Testis (tissue), 3 donors: ENCODE results near the gene SMIM26. TPM values are rescaled to one million over a fixed set of nuclear protein-coding genes. Genes with fewer than 3 reads are reported as not detected.

Source experiments
- DNase-seq: peaks from one replicate; pipeline ENCODE4 v3.0.0-alpha.2; 2019
- H3K27ac ChIP-seq, 2 donors: fragments of 200-600 bp; sonication (generic); one replicate each; pipeline ENCODE4 v1.5.1; 2019
- H3K27me3 ChIP-seq: fragments of 200-600 bp; sonication (generic); one replicate; pipeline ENCODE4 v1.5.1; 2019
- H3K36me3 ChIP-seq: fragments of 200-600 bp; sonication (generic); one replicate; pipeline ENCODE4 v1.5.1; 2017; ENCODE audit warnings: low read depth; ENCODE audit errors: missing control alignments
- H3K4me1 ChIP-seq: fragments of 200-600 bp; sonication (generic); one replicate; pipeline ENCODE4 v1.5.1; 2019
- H3K4me3 ChIP-seq, 2 donors: fragments of 200-600 bp; sonication (generic); one replicate each; pipeline ENCODE4 v1.5.1; 2017 to 2019
- H3K9me3 ChIP-seq: fragments of 200-600 bp; sonication (generic); one replicate; pipeline ENCODE4 v1.5.1; 2017
- CTCF ChIP-seq, 3 experiments: fragments of 450-650 bp in 2 of 3; fragments of 200-600 bp in 1 of 3; sonication (generic) in 1 of 3; IDR thresholded peaks; one replicate each; pipeline ENCODE4 v1.5.1; 2016 to 2019; ENCODE audit warnings: antibody characterized with exemption in 3 of 3, mild to moderate bottlenecking in 2 of 3, moderate library complexity in 1 of 3
- POLR2A ChIP-seq: fragments of 450-650 bp; IDR thresholded peaks from one replicate; pipeline ENCODE4 v1.6.1; 2017; ENCODE audit warnings: antibody characterized with exemption, mild to moderate bottlenecking, moderate library complexity
- WGBS, 2 donors: methylation state at CpG; one replicate each; pipeline ENCODE4 v1.1.5; 2018; 5-methylcytosine and 5-hydroxymethylcytosine counted together
- intact Hi-C: fragments of 100-400 bp; cut with DNase I; formaldehyde crosslinking; loops from one replicate; pipeline ENCODE4 v1.15.1; 2023; ENCODE audit warnings: low total_unique reads
- polyA plus RNA-seq: library from polyadenylated mRNA; stranded (reverse); fragments of 350-450 nt; fragmentation: Illumina TruSeq; extraction: RNeasy Lipid Tissue Mini Kit (QIAGEN cat#74804); gene quantifications from one replicate; pipeline ENCODE4 v1.2.3, GENCODE V29; 2014; ENCODE audit warnings: low read depth, low replicate concordance; ENCODE audit not compliant: insufficient read depth
- total RNA-seq, 2 donors: library from RNA; depleted of rRNA; stranded (reverse); fragments of >200 nt; gene quantifications; one replicate each; pipeline ENCODE4 v1.2.3, GENCODE V29; 2016

The SMIM26 gene
- total and polyA plus RNA-seq, 3 donors from 2014 or later: 69.6 to 98.0 (median 87.4) TPM

- Histone ChIP-seq H3K36me3 (no peaks in the 10 kb centered on the region), H3K4me1 (peaks cover 7% of the 10 kb centered on the region), H3K27me3 (no peaks in the 10 kb centered on the region), H3K9me3 (no peaks in the 10 kb centered on the region), H3K4me3 (no peak overlapping the region), H3K27ac (no peak overlapping the region)
- intact Hi-C loops: no loop called here
- TF ChIP-seq CTCF (IDR thresholded peaks at IDR 0.05): no peak
- no peak for TF ChIP-seq POLR2A
- no peak for DNase-seq
- 94 to 97% methylated on average over 2 of the region's 2 CpGs for WGBS, 2 donors
Measured at GRCh38 chr20:18571578-18571977, 4.3 kb downstream of the SMIM26 start.

- no peaks in the 10 kb centered on the region for H3K4me1 ChIP-seq
- H3K4me3 ChIP-seq: no peak overlapping the region
- WGBS, 2 donors: 78 to 88% methylated on average over 6 of the region's 6 CpGs
- no peak overlapping the region for H3K27ac ChIP-seq
- no peak for DNase-seq
- H3K27me3 ChIP-seq: no peaks in the 10 kb centered on the region
- no peak for TF ChIP-seq POLR2A
- intact Hi-C loops: no loop called here
- no peaks in the 10 kb centered on the region for H3K36me3 ChIP-seq
- H3K9me3 ChIP-seq: no peaks in the 10 kb centered on the region
Measured at GRCh38 chr20:18577942-18578341, 10.7 kb downstream of the SMIM26 start.

GRCh38 chr20:18578581-18578980 lies 11.3 kb downstream of the SMIM26 start:
- DNase-seq: no peak
- Histone ChIP-seq H3K4me3 (no peak overlapping the region), H3K27me3 (no peaks in the 10 kb centered on the region), H3K36me3 (no peaks in the 10 kb centered on the region), H3K27ac (no peak overlapping the region), H3K4me1 (no peaks in the 10 kb centered on the region), H3K9me3 (no peaks in the 10 kb centered on the region)
- intact Hi-C loops: no loop called here
- 77 to 82% methylated on average over 6 of the region's 6 CpGs for WGBS, 2 donors
- TF ChIP-seq CTCF (IDR thresholded peaks at IDR 0.05) (no peak), POLR2A (no peak)

- no peaks in the 10 kb centered on the region for H3K9me3 ChIP-seq
- no peaks in the 10 kb centered on the region for H3K4me1 ChIP-seq
- intact Hi-C loops: no loop called here
- DNase-seq: no peak
- TF ChIP-seq POLR2A (no peak), CTCF (IDR thresholded peaks at IDR 0.05) (no peak)
- 86 to 93% methylated on average over 4 of the region's 4 CpGs for WGBS, 2 donors
- no peaks in the 10 kb centered on the region for H3K36me3 ChIP-seq
- H3K27ac ChIP-seq: no peak overlapping the region
- no peak overlapping the region for H3K4me3 ChIP-seq
- H3K27me3 ChIP-seq: no peaks in the 10 kb centered on the region
Measured at GRCh38 chr20:18580012-18580411, 12.8 kb downstream of the SMIM26 start.

GRCh38 chr20:18585134-18585533 lies 17.9 kb downstream of the SMIM26 start:
- intact Hi-C loops: no loop called here
- Histone ChIP-seq H3K4me3 (no peak overlapping the region), H3K36me3 (no peaks in the 10 kb centered on the region), H3K4me1 (peaks cover 5% of the 10 kb centered on the region), H3K9me3 (no peaks in the 10 kb centered on the region), H3K27me3 (no peaks in the 10 kb centered on the region), H3K27ac (no peak overlapping the region)
- TF ChIP-seq CTCF (IDR thresholded peaks at IDR 0.05) (no peak), POLR2A (no peak)
- 84 to 93% methylated on average over 2 of the region's 2 CpGs for WGBS, 2 donors
- DNase-seq: no peak
